Ishikawa (cell line): Measurements from ENCODE around the gene EEFSEC.

Source experiments
- CEBPB ChIP-seq: IDR thresholded peaks from 2 replicates; pipeline ENCODE4 v1.6.1; 2012
- CREB1 ChIP-seq: IDR thresholded peaks from 2 replicates; pipeline ENCODE4 v1.6.1; 2012; ENCODE audit warnings: low read depth
- EGR1 ChIP-seq: IDR thresholded peaks from 2 replicates; pipeline ENCODE4 v1.6.1; 2012
- EP300 ChIP-seq: IDR thresholded peaks from 2 replicates; pipeline ENCODE4 v1.6.1; 2012; ENCODE audit warnings: borderline replicate concordance
- FOXM1 ChIP-seq: IDR thresholded peaks from 2 replicates; pipeline ENCODE4 v1.6.1; 2012; ENCODE audit warnings: low read depth, borderline replicate concordance
- NFIC ChIP-seq: IDR thresholded peaks from 2 replicates; pipeline ENCODE4 v1.6.1; 2012
- RAD21 ChIP-seq: IDR thresholded peaks from 2 replicates; pipeline ENCODE4 v1.6.1; 2012; ENCODE audit warnings: low read depth
- TAF1 ChIP-seq: IDR thresholded peaks from 2 replicates; pipeline ENCODE4 v1.6.1; 2012; ENCODE audit warnings: low read depth, mild to moderate bottlenecking
- TCF12 ChIP-seq: IDR thresholded peaks from 2 replicates; pipeline ENCODE4 v1.6.1; 2012; ENCODE audit warnings: low read depth
- TEAD4 ChIP-seq: IDR thresholded peaks from 2 replicates; pipeline ENCODE4 v1.6.1; 2012
- YY1 ChIP-seq: IDR thresholded peaks from 2 replicates; pipeline ENCODE4 v1.6.1; 2012; ENCODE audit warnings: low read depth
- ZBTB7A ChIP-seq: IDR thresholded peaks from 2 replicates; pipeline ENCODE4 v1.6.1; 2012; ENCODE audit warnings: low read depth
- TF ChIP-seq, protein P1 (sequence below): IDR thresholded peaks from 2 replicates; pipeline ENCODE4 v1.6.1; 2012; ENCODE audit warnings: low read depth, mild to moderate bottlenecking
- TF ChIP-seq, protein P2 (sequence below): IDR thresholded peaks from 2 replicates; pipeline ENCODE4 v1.6.1; 2012
- TF ChIP-seq, protein P3 (sequence below): IDR thresholded peaks from 2 replicates; pipeline ENCODE4 v1.6.1; 2012

The EEFSEC gene

DNA sequence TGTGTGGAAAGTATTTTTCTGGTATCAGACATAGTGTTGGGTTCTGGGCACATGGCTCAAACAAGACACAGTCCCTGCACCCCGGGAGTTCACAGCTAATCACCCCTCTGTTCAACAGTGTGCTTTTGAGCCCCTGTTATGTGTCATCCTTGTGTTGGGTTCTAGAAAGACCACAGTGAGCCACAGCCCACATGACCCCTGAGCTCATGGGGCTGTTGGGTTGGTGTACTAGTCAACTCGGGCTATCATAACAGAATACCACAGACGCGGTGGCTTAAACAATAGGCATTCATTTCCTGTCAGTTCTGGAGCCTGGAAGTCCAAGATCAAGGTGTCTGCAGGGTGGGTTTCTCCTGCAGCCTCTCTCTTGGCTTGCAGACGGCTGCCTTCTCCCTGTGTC, 213.4 kb downstream of the EEFSEC start:
- TF ChIP-seq, protein P1, sequence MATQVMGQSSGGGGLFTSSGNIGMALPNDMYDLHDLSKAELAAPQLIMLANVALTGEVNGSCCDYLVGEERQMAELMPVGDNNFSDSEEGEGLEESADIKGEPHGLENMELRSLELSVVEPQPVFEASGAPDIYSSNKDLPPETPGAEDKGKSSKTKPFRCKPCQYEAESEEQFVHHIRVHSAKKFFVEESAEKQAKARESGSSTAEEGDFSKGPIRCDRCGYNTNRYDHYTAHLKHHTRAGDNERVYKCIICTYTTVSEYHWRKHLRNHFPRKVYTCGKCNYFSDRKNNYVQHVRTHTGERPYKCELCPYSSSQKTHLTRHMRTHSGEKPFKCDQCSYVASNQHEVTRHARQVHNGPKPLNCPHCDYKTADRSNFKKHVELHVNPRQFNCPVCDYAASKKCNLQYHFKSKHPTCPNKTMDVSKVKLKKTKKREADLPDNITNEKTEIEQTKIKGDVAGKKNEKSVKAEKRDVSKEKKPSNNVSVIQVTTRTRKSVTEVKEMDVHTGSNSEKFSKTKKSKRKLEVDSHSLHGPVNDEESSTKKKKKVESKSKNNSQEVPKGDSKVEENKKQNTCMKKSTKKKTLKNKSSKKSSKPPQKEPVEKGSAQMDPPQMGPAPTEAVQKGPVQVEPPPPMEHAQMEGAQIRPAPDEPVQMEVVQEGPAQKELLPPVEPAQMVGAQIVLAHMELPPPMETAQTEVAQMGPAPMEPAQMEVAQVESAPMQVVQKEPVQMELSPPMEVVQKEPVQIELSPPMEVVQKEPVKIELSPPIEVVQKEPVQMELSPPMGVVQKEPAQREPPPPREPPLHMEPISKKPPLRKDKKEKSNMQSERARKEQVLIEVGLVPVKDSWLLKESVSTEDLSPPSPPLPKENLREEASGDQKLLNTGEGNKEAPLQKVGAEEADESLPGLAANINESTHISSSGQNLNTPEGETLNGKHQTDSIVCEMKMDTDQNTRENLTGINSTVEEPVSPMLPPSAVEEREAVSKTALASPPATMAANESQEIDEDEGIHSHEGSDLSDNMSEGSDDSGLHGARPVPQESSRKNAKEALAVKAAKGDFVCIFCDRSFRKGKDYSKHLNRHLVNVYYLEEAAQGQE = no peak
- no peak for TF ChIP-seq TAF1
- no peak for TF ChIP-seq EGR1
- TF ChIP-seq, protein P2, sequence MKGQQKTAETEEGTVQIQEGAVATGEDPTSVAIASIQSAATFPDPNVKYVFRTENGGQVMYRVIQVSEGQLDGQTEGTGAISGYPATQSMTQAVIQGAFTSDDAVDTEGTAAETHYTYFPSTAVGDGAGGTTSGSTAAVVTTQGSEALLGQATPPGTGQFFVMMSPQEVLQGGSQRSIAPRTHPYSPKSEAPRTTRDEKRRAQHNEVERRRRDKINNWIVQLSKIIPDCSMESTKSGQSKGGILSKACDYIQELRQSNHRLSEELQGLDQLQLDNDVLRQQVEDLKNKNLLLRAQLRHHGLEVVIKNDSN = no peak
- TF ChIP-seq RAD21 = no peak
- no peak for TF ChIP-seq YY1
- no peak for TF ChIP-seq FOXM1
- TF ChIP-seq, protein P3, sequence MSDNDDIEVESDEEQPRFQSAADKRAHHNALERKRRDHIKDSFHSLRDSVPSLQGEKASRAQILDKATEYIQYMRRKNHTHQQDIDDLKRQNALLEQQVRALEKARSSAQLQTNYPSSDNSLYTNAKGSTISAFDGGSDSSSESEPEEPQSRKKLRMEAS = no peak
- no peak for TF ChIP-seq ZBTB7A
- TF ChIP-seq TEAD4 = no peak
- no peak for TF ChIP-seq EP300
- no peak for TF ChIP-seq TCF12
- no peak for TF ChIP-seq NFIC
- TF ChIP-seq CEBPB = no peak

DNA sequence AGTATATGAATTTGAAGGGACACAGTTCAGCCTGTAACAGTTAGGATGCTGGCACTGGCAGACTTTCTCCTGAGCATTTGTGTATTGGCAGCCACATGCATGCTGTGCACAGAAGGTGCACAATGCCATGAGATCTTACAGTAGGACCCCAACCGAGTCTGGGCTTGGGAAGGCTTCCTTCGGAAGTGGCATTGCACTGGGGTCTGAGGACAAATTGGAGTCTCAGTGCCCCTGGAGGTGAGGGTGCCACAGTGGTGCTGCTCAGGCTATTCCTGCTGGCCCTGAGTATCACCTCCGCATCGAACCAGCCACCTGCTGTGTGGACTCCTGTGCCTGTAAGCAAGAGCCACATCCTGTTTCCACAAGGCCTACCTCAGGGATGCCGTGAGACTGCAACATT, 213.9 kb downstream of the EEFSEC start:
- TF ChIP-seq, protein P1 = no peak
- no peak for TF ChIP-seq RAD21
- TF ChIP-seq EGR1 = no peak
- no peak for TF ChIP-seq TEAD4
- TF ChIP-seq EP300 = no peak
- no peak for TF ChIP-seq FOXM1
- no peak for TF ChIP-seq YY1
- TF ChIP-seq CREB1 = no peak
- TF ChIP-seq CEBPB = no peak
- no peak for TF ChIP-seq ZBTB7A
- TF ChIP-seq NFIC = no peak
- TF ChIP-seq TAF1 = no peak
- no peak for TF ChIP-seq TCF12
- TF ChIP-seq, protein P3 = no peak
- TF ChIP-seq, protein P2 = no peak

DNA sequence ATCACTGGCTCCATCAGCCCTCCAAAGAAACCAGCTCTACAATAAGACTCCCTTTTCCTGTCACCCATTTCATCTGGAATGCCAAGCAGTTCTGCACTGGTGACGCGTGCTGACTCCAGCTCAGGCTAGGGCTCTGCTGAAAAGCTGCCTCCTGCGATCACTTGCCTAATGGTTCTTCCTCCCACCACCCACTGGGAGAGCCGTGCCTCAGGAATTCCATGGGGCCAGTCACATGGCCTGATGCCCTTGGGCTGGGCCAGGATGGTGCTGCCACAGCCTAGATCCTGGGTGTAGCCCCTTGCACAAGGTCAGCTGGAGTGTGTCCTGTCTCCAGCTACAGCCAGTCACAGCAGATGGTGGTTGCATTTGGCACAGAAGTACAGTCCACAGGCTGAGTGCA, 214.5 kb downstream of the EEFSEC start:
- TF ChIP-seq, protein P2 = peak; percentile 62
- TF ChIP-seq CREB1 = no peak
- no peak for TF ChIP-seq EGR1
- TF ChIP-seq TEAD4 = no peak

DNA sequence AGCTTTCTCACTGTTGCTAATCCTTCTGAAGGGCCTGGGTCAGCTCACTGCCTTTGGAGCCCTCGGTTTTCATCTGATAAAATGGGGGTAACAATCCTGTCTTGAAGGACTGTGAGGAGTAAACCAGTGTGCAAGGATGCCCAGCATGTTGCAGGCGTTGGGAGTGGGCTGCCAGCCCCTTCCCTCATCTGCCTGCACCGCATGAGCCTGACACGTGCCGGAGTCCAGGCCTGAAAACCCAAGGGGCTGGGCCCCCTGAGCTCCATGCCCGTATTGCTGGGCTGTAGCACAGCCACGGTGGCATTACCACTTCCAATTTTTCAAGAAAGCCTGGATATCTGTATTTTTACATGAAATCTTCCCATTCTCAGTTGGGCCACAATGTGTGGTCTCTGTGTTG, 215.3 kb downstream of the EEFSEC start:
- TF ChIP-seq TCF12 (no peak), EP300 (no peak), ZBTB7A (no peak), CEBPB (no peak), EGR1 (no peak), YY1 (no peak), RAD21 (no peak), TAF1 (no peak), CREB1 (no peak), TEAD4 (no peak), FOXM1 (no peak), NFIC (no peak)
- TF ChIP-seq, protein P3 = no peak
- TF ChIP-seq, protein P2 = no peak
- TF ChIP-seq, protein P1 = no peak
